HepG2 (cell line): ENCODE measurements around the gene SETD1A. TPM values are rescaled to one million over a fixed set of nuclear protein-coding genes. Genes with fewer than 3 reads are reported as not detected.
A peak's percentile ranks its signal among the peaks of the same experiment; 100 is the strongest.

Experiments
- BATF2 ChIP-seq: sonication (generic); formaldehyde crosslinking; IDR thresholded peaks from 2 replicates; pipeline ENCODE4 v1.8.0; 2022; ENCODE audit warnings: mild to moderate bottlenecking, missing genetic modification reagents, moderate library complexity
- ELF3 ChIP-seq: IDR thresholded peaks from 2 replicates; pipeline ENCODE4 v1.6.1; 2016; ENCODE audit warnings: missing genetic modification reagents, missing compliant biosample characterization
- HDAC2 ChIP-seq: sonication (generic); formaldehyde crosslinking; IDR thresholded peaks from 2 replicates; pipeline ENCODE4 v1.4.0; 2020; ENCODE audit warnings: missing genetic modification reagents
- HMG20B ChIP-seq: conservative IDR thresholded peaks from 2 replicates; pipeline ENCODE4 v1.6.1; 2016; ENCODE audit warnings: missing genetic modification reagents, missing compliant biosample characterization
- KLF13 ChIP-seq: sonication (generic); formaldehyde crosslinking; IDR thresholded peaks from 2 replicates; pipeline ENCODE4 v1.4.0; 2020; ENCODE audit warnings: mild to moderate bottlenecking, missing genetic modification reagents
- MYPOP ChIP-seq: sonication (generic); formaldehyde crosslinking; IDR thresholded peaks from 2 replicates; pipeline ENCODE4 v1.8.1; 2023; ENCODE audit warnings: mild to moderate bottlenecking, moderate library complexity, missing genetic modification reagents
- RXRA ChIP-seq: sonication (generic); formaldehyde crosslinking; IDR thresholded peaks from 2 replicates; pipeline ENCODE4 v1.5.1; 2020; ENCODE audit warnings: missing genetic modification reagents
- SIN3A ChIP-seq: IDR thresholded peaks from 2 replicates; pipeline ENCODE4 v1.6.1; 2011; ENCODE audit warnings: low read depth, mild to moderate bottlenecking, control low read depth, low read length, borderline replicate concordance
- TEAD2 ChIP-seq: sonication (generic); formaldehyde crosslinking; IDR thresholded peaks from 2 replicates; pipeline ENCODE4 v1.9.0; 2021; ENCODE audit warnings: missing genetic modification reagents
- TEAD3 ChIP-seq: optimal IDR thresholded peaks from 2 replicates; pipeline ENCODE3; 2016; ENCODE audit warnings: borderline replicate concordance
- ZBTB4 ChIP-seq: sonication (generic); formaldehyde crosslinking; IDR thresholded peaks from 2 replicates; pipeline ENCODE4 v1.4.0; 2020; ENCODE audit warnings: missing genetic modification reagents, mild to moderate bottlenecking, borderline replicate concordance
- ZBTB43 ChIP-seq: sonication (generic); formaldehyde crosslinking; conservative IDR thresholded peaks from 2 replicates; pipeline ENCODE4 v1.4.0; 2020; ENCODE audit warnings: missing genetic modification reagents
- ZFP91 ChIP-seq: sonication (generic); formaldehyde crosslinking; IDR thresholded peaks from 2 replicates; pipeline ENCODE4 v1.9.0; 2022; ENCODE audit warnings: missing genetic modification reagents, mild to moderate bottlenecking, borderline replicate concordance
- ZNF180 ChIP-seq: sonication (generic); formaldehyde crosslinking; IDR thresholded peaks from 2 replicates; pipeline ENCODE4 v1.4.0; 2020; ENCODE audit warnings: low read depth, missing genetic modification reagents, borderline replicate concordance
- ZNF317 ChIP-seq: sonication (generic); formaldehyde crosslinking; IDR thresholded peaks from 2 replicates; pipeline ENCODE4 v1.5.0; 2020; ENCODE audit warnings: mild to moderate bottlenecking, missing genetic modification reagents
- ZNF414 ChIP-seq: sonication (generic); formaldehyde crosslinking; IDR thresholded peaks from 2 replicates; pipeline ENCODE4 v1.5.0; 2020; ENCODE audit warnings: missing genetic modification reagents
- ZNF7 ChIP-seq: IDR thresholded peaks from 2 replicates; pipeline ENCODE4 v1.6.1; 2016; ENCODE audit warnings: missing biosample characterization, missing genetic modification reagents
- ZXDC ChIP-seq: sonication (generic); formaldehyde crosslinking; IDR thresholded peaks from 2 replicates; pipeline ENCODE4 v1.5.0; 2020; ENCODE audit warnings: mild to moderate bottlenecking, missing genetic modification reagents
- polyA plus RNA-seq, 8 experiments: library from polyadenylated mRNA; depleted of rRNA in 3 of 8; stranded (reverse) in 7 of 8; unstranded in 1 of 8; fragments of >200 nt; fragmentation: Illumina TruSeq in 4 of 8; extraction: Trizol in 4 of 8; gene quantifications; 2 replicates each; pipeline versions ENCODE4 v1.2.1 to v1.2.3, GENCODE V29; 2011 to 2016; ENCODE audit warnings: low read depth in 4 of 8, missing spikeins in 1 of 8, mixed read lengths in 1 of 8; ENCODE audit not compliant: insufficient read depth in 1 of 8
- total RNA-seq, 5 experiments: library from RNA; depleted of rRNA; stranded (reverse); fragments of >200 nt; fragmentation: Illumina TruSeq; extraction: Trizol; gene quantifications; 2 replicates each; pipeline ENCODE4 v1.2.3, GENCODE V29; 2016; ENCODE audit warnings: low read depth in 1 of 5

Gene SETD1A
- total and polyA plus RNA-seq, 2 of the 13 experiments (the other 11 are each of a cell fraction or from before 2014, with no cell fraction given): 3.8 to 5.6 TPM

GRCh38 chr16:31016018-31016417, 58.5 kb downstream of the SETD1A start (continued):
- TF ChIP-seq HDAC2 (0 out of 2 replicates have a peak, but pooled peaks have one; percentile 23), KLF13 (CRISPR knock-in tag) (no peak), ZBTB4 (CRISPR knock-in tag) (no peak), ZNF414 (CRISPR knock-in tag) (no peak), BATF2 (CRISPR knock-in tag) (no peak), SIN3A (no peak), ZXDC (CRISPR knock-in tag) (no peak), ZNF317 (no peak; the same call in 1 of the 2 replicates), ZNF180 (CRISPR knock-in tag) (no peak), TEAD2 (no peak), RXRA (CRISPR knock-in tag) (0 out of 2 replicates have a peak, but pooled peaks have one; percentile 33), ZBTB43 (CRISPR knock-in tag) (no peak), MYPOP (CRISPR knock-in tag) (0 out of 2 replicates have a peak, but pooled peaks have one; percentile 26), ZNF7 (CRISPR knock-in tag) (no peak), TEAD3 (CRISPR knock-in tag) (peak; percentile 64), ELF3 (peak; percentile 98), HMG20B (no peak), ZFP91 (CRISPR knock-in tag) (no peak; the same call in 1 of the 2 replicates)
